ENCODE measurements around the gene SSR1. TPM values are rescaled to one million over a fixed set of nuclear protein-coding genes. Genes with fewer than 3 reads are reported as not detected.

Gene SSR1
- total and polyA plus RNA-seq, 9 of the 15 experiments (the other 6 are each of a cell fraction or from before 2014, with no cell fraction given) = 87.7 to 220 (median 144) TPM

DNA sequence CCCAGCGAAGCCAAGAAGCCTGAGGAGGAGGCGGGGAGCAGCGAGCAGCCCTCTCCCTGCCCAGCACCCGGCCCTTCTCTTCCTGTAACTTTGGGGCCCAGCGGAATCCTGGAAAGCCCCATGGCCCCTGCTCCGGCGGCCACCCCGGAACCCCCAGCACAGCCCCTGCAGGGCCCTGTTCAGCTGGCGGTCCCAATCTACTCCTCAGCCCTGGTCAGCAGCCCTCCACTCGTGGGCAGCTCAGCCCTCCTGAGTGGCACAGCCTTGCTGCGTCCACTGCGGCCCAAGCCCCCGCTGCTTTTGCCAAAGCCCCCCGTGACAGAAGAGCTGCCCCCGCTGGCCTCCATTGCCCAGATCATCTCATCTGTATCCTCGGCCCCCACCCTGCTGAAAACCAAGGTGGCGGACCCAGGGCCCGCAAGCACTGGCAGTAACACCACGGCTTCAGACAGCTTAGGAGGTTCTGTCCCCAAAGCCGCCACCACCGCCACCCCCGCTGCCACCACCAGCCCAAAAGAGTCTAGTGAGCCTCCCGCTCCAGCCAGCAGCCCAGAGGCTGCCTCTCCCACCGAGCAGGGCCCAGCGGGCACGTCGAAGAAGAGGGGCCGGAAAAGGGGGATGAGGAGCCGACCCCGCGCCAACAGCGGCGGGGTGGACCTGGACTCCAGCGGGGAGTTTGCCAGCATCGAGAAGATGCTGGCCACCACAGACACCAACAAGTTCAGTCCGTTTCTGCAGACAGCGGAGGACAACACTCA is 81.9 kb downstream of the SSR1 start:
- no peak for FAIRE-seq
- POLR2A ChIA-PET = interaction anchor here (0.6 to 0.8 kb wide), 3 partner anchors 19 to 115 kb away, joined by 3 read pairs; no protein-coding TSS in a partner anchor
- Histone ChIP-seq H3K9me3 (replicated peaks; ENCODE audit: control insufficient read depth, insufficient read depth, low read depth, low read length) (no peaks in the 10 kb centered on the region), H3K27me3 (ENCODE audit: control insufficient read depth in 2 of 2, insufficient read depth in 2 of 2, low read length in 2 of 2) (no peaks in the 10 kb centered on the region), H4K20me1 (replicated peaks; ENCODE audit: control insufficient read depth, insufficient read depth, low read length) (0 out of 2 replicates have a peak, but pooled peaks cover 5% of the 10 kb centered on the region), H3K4me1 (replicated peaks in 1 of 2; ENCODE audit: control insufficient read depth in 2 of 2, insufficient read depth in 2 of 2, low read length in 2 of 2) (peaks cover 14 to 28% of the 10 kb centered on the region in 2 experiments), H3K36me3 (ENCODE audit: control insufficient read depth, insufficient read depth, low read length) (peaks cover 88% of the 10 kb centered on the region), H3K4me2 (ENCODE audit: insufficient read depth, low read length) (no peak overlapping the region), H3K79me2 (ENCODE audit: control insufficient read depth, insufficient read depth, low read length) (peaks cover 30% of the 10 kb centered on the region), H3K4me3 (no peak overlapping the region), H2AFZ (ENCODE audit: low read depth, low read length) (no peak overlapping the region), H3K27ac (ENCODE audit: extremely low read depth, low read depth, low read length) (no peak overlapping the region), H3K9ac (ENCODE audit: insufficient read depth in 1 of 2, low read depth in 2 of 2, low read length in 2 of 2) (peak overlapping the region in 1 of 2 experiments; percentile 46; a peak in 1 of 4 replicates), H3K9me1 (ENCODE audit: control insufficient read depth, insufficient read depth, low read length) (no peaks in the 10 kb centered on the region)
- no TSS peak for BruUV-seq (replicated peaks)
- intact Hi-C loops (cut with micrococcal nuclease) = loop anchor here (10.0 kb wide), 1 partner anchor 216 kb away; no protein-coding TSS in a partner anchor
- no peak for ATAC-seq
- CTCF ChIA-PET (ENCODE audit: low intra/inter-chr PET ratio) = no interaction called here
- in situ Hi-C loops (cut with MboI) = loop anchor here (25.0 kb wide), 1 partner anchor 544 kb away; no protein-coding TSS in a partner anchor
- DNase-seq (ENCODE audit: extremely low read depth in 1 of 4, low spot score in 3 of 4) = no peak
- WGBS (ENCODE audit: insufficient coverage, low coverage, missing lambda C conversion rate) = 97% methylated on average over 22 of the region's 37 CpGs
- TF ChIP-seq POLR2G (IDR thresholded peaks at IDR 0.05; ENCODE audit: low read depth, low read length) (peak; percentile 65; the same call in 1 of the 2 replicates), EHMT2 (IDR thresholded peaks at IDR 0.05) (no peak), GABPB2 (CRISPR knock-in tag; conservative IDR thresholded peaks at IDR 0.05) (no peak), RBM22 (IDR thresholded peaks at IDR 0.05; ENCODE audit: low read depth, low read length, poor library complexity, severe bottlenecking) (peak; percentile 90), ZFX (CRISPR knock-in tag; IDR thresholded peaks at IDR 0.05) (0 out of 2 replicates have a peak, but pooled peaks have one; percentile 5)
- TF ChIP-seq, protein P1, sequence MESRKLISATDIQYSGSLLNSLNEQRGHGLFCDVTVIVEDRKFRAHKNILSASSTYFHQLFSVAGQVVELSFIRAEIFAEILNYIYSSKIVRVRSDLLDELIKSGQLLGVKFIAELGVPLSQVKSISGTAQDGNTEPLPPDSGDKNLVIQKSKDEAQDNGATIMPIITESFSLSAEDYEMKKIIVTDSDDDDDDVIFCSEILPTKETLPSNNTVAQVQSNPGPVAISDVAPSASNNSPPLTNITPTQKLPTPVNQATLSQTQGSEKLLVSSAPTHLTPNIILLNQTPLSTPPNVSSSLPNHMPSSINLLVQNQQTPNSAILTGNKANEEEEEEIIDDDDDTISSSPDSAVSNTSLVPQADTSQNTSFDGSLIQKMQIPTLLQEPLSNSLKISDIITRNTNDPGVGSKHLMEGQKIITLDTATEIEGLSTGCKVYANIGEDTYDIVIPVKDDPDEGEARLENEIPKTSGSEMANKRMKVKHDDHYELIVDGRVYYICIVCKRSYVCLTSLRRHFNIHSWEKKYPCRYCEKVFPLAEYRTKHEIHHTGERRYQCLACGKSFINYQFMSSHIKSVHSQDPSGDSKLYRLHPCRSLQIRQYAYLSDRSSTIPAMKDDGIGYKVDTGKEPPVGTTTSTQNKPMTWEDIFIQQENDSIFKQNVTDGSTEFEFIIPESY (CRISPR knock-in tag; IDR thresholded peaks at IDR 0.05) = peak; percentile 91
